ENCODE measurements around the gene ACOX3. TPM values are rescaled to one million over a fixed set of nuclear protein-coding genes. Genes with fewer than 3 reads are reported as not detected.

Gene ACOX3
- total RNA-seq, 1 experiment from 2014 or later = 12.2 TPM

DNA sequence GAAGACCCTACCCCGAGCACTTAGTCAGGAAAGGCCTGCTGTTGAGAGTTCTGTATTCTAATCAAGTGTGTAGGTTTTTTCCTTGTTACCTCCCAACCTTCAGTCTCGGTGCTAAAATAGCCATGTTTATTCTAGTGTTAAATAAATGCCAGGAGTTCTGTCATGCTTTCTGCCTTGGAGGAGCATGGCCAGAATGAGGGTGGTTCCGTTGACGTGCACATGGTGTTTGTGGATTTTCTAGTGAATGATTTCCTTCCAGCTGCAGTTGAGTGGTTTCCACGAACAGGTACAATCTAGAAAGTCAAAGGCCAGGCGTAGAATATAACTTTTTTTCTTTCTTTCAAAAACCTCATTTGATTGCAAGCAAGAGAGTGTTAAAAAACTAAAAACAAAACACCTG is 21.1 kb upstream of the ACOX3 start:
- Histone ChIP-seq H2AFZ (ENCODE audit: low read length) (no peak overlapping the region), H4K20me1 (ENCODE audit: low read length) (no peaks in the 10 kb centered on the region), H3K9me2 (replicated peaks; ENCODE audit: low read length) (no peaks in the 10 kb centered on the region), H3K79me2 (ENCODE audit: low read length) (no peaks in the 10 kb centered on the region), H3F3A (ENCODE audit: low read length, unreplicated experiment) (no peaks in the 10 kb centered on the region), H3K4me2 (ENCODE audit: low read length) (no peak overlapping the region), H3K4me3 (ENCODE audit: low read length) (no peak overlapping the region), H3K27ac (ENCODE audit: low read length) (no peak overlapping the region), H3K9me3 (ENCODE audit: low read length) (no peaks in the 10 kb centered on the region), H3K36me3 (ENCODE audit: low read depth, low read length) (no peaks in the 10 kb centered on the region), H3K27me3 (ENCODE audit: low read length) (no peaks in the 10 kb centered on the region), H3K9ac (ENCODE audit: low read length) (no peak overlapping the region), H3K4me1 (ENCODE audit: insufficient read depth, low read length) (peaks cover 4% of the 10 kb centered on the region; the same call in 1 of the 2 replicates)
- DNase-seq (no peak), ATAC-seq (no peak)
- no peak for TF ChIP-seq EZH2 (IDR thresholded peaks at IDR 0.05; ENCODE audit: low read length, unreplicated experiment)
- TF ChIP-seq CTCF (conservative IDR thresholded peaks at IDR 0.05; ENCODE audit: low read depth, low read length) = no peak
- TF ChIP-seq EZH2phosphoT487 (IDR thresholded peaks at IDR 0.05; ENCODE audit: borderline replicate concordance, low read length) = no peak
- intact Hi-C loops (cut with micrococcal nuclease) = no loop called here
- BruUV-seq (replicated peaks) = no TSS peak
- ChIA-PET CTCF (no interaction called here), POLR2A (ENCODE audit: unreplicated experiment) (no interaction called here)

DNA sequence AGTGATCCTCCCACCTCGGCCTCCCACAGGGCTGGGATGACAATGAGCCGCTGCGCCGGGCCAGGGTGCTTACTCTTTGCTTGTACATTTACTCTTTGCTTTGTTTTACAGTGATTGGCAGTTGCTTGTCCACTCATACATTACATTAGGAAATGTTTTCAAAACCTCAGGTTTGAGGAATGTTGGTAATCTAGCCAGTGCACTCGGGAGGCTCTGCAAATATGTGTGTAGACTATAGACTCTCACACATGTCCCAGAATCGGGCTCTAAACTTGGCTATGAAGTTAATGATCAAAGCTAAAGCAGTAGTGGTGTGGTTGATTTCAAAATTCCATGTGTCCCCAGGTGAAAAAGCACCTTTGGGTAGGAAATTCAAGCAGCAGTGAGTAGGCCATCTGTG is 20.6 kb upstream of the ACOX3 start:
- Histone ChIP-seq H3K27me3 (ENCODE audit: low read length) (no peaks in the 10 kb centered on the region), H3K9ac (ENCODE audit: low read length) (no peak overlapping the region), H3K4me1 (ENCODE audit: insufficient read depth, low read length) (peaks cover 4% of the 10 kb centered on the region; the same call in 1 of the 2 replicates), H3K4me2 (ENCODE audit: low read length) (no peak overlapping the region), H3K4me3 (ENCODE audit: low read length) (no peak overlapping the region), H3K27ac (ENCODE audit: low read length) (no peak overlapping the region), H3F3A (ENCODE audit: low read length, unreplicated experiment) (no peaks in the 10 kb centered on the region), H3K79me2 (ENCODE audit: low read length) (no peaks in the 10 kb centered on the region), H3K9me3 (ENCODE audit: low read length) (no peaks in the 10 kb centered on the region), H4K20me1 (ENCODE audit: low read length) (no peaks in the 10 kb centered on the region), H2AFZ (ENCODE audit: low read length) (no peak overlapping the region), H3K9me2 (replicated peaks; ENCODE audit: low read length) (no peaks in the 10 kb centered on the region), H3K36me3 (ENCODE audit: low read depth, low read length) (no peaks in the 10 kb centered on the region; the same call in 1 of the 2 replicates)
- DNase-seq = no peak
- ChIA-PET CTCF (no interaction called here), POLR2A (ENCODE audit: unreplicated experiment) (no interaction called here)
- intact Hi-C loops (cut with micrococcal nuclease) = no loop called here
- no peak for ATAC-seq
- BruUV-seq (replicated peaks) = no TSS peak
- TF ChIP-seq EZH2phosphoT487 (IDR thresholded peaks at IDR 0.05; ENCODE audit: borderline replicate concordance, low read length) = no peak
- no peak for TF ChIP-seq EZH2 (IDR thresholded peaks at IDR 0.05; ENCODE audit: low read length, unreplicated experiment)

- no peak for TF ChIP-seq EZH2 (IDR thresholded peaks at IDR 0.05; ENCODE audit: low read length, unreplicated experiment)
- TF ChIP-seq EZH2phosphoT487 (IDR thresholded peaks at IDR 0.05; ENCODE audit: borderline replicate concordance, low read length) = no peak
- no peak for TF ChIP-seq CTCF (conservative IDR thresholded peaks at IDR 0.05; ENCODE audit: low read depth, low read length)
- H3F3A ChIP-seq (ENCODE audit: low read length, unreplicated experiment) = no peaks in the 10 kb centered on the region
- no peaks in the 10 kb centered on the region for H3K27me3 ChIP-seq (ENCODE audit: low read length)
- H2AFZ ChIP-seq (ENCODE audit: low read length) = no peak overlapping the region
- H4K20me1 ChIP-seq (ENCODE audit: low read length) = no peaks in the 10 kb centered on the region
- H3K36me3 ChIP-seq (ENCODE audit: low read depth, low read length) = no peaks in the 10 kb centered on the region; the same call in 1 of the 2 replicates
- POLR2A ChIA-PET (ENCODE audit: unreplicated experiment) = no interaction called here
- no peaks in the 10 kb centered on the region for H3K9me2 ChIP-seq (replicated peaks; ENCODE audit: low read length)
- intact Hi-C loops (cut with micrococcal nuclease) = no loop called here
- no peaks in the 10 kb centered on the region for H3K79me2 ChIP-seq (ENCODE audit: low read length)
- no peak overlapping the region for H3K27ac ChIP-seq (ENCODE audit: low read length)
- H3K4me3 ChIP-seq (ENCODE audit: low read length) = no peak overlapping the region
- no peak overlapping the region for H3K4me2 ChIP-seq (ENCODE audit: low read length)
- no peak overlapping the region for H3K9ac ChIP-seq (ENCODE audit: low read length)
- CTCF ChIA-PET = interaction anchor here (1.0 kb wide), 1 partner anchor 126 kb away, joined by 5 read pairs; no protein-coding TSS in a partner anchor
- peak; percentile 100 for ATAC-seq
- H3K9me3 ChIP-seq (ENCODE audit: low read length) = no peaks in the 10 kb centered on the region
- no TSS peak for BruUV-seq (replicated peaks)
- DNase-seq = peak; percentile 68
- peaks cover 4% of the 10 kb centered on the region; the same call in 1 of the 2 replicates for H3K4me1 ChIP-seq (ENCODE audit: insufficient read depth, low read length)
These were observed 19.4 kb upstream of the ACOX3 start for GRCh38 chr4:8459867-8460445.
